Measurements from ENCODE around the gene COX14. TPM values are rescaled to one million over a fixed set of nuclear protein-coding genes. Genes with fewer than 3 reads are reported as not detected.

COX14 gene
- total RNA-seq, 3 donors from 2014 or later = 72.2 to 89.8 (median 74.9) TPM

GRCh38 chr12:50120521-50120920 is 8.5 kb downstream of the COX14 start:
- intact Hi-C loops (cut with DNase I, micrococcal nuclease) = no loop called here
- Histone ChIP-seq H3K4me1 (ENCODE audit: low read depth) (peaks cover 31% of the 10 kb centered on the region), H3K4me3 (no peak overlapping the region), H3K36me3 (ENCODE audit: low read depth) (no peaks in the 10 kb centered on the region), H3K9me3 (no peaks in the 10 kb centered on the region)
- DNase-seq (no peak), ATAC-seq (peak; percentile 20)
- TF ChIP-seq, protein P1, sequence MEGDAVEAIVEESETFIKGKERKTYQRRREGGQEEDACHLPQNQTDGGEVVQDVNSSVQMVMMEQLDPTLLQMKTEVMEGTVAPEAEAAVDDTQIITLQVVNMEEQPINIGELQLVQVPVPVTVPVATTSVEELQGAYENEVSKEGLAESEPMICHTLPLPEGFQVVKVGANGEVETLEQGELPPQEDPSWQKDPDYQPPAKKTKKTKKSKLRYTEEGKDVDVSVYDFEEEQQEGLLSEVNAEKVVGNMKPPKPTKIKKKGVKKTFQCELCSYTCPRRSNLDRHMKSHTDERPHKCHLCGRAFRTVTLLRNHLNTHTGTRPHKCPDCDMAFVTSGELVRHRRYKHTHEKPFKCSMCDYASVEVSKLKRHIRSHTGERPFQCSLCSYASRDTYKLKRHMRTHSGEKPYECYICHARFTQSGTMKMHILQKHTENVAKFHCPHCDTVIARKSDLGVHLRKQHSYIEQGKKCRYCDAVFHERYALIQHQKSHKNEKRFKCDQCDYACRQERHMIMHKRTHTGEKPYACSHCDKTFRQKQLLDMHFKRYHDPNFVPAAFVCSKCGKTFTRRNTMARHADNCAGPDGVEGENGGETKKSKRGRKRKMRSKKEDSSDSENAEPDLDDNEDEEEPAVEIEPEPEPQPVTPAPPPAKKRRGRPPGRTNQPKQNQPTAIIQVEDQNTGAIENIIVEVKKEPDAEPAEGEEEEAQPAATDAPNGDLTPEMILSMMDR (IDR thresholded peaks at IDR 0.05) = no peak

GRCh38 chr12:50120953-50121352 is 8.9 kb downstream of the COX14 start:
- intact Hi-C loops (cut with DNase I, micrococcal nuclease) = no loop called here
- TF ChIP-seq, protein P1 (IDR thresholded peaks at IDR 0.05) = no peak
- ATAC-seq (peak; percentile 69), DNase-seq (peak in 1 of 3 donors; percentile 42)
- Histone ChIP-seq H3K4me3 (no peak overlapping the region), H3K4me1 (ENCODE audit: low read depth) (peaks cover 33% of the 10 kb centered on the region), H3K9me3 (no peaks in the 10 kb centered on the region), H3K36me3 (ENCODE audit: low read depth) (no peaks in the 10 kb centered on the region)

- intact Hi-C loops (cut with DNase I, micrococcal nuclease) = no loop called here
- ATAC-seq (peak; percentile 79), DNase-seq (no peak)
- TF ChIP-seq, protein P1 (IDR thresholded peaks at IDR 0.05) = no peak
- no peaks in the 10 kb centered on the region for H3K9me3 ChIP-seq
- H3K36me3 ChIP-seq (ENCODE audit: low read depth) = peaks cover under 1% of the 10 kb centered on the region
- peaks cover 36% of the 10 kb centered on the region for H3K4me1 ChIP-seq (ENCODE audit: low read depth)
- no peak overlapping the region for H3K4me3 ChIP-seq
Measured at GRCh38 chr12:50121641-50122040, 9.6 kb downstream of the COX14 start.

DNA sequence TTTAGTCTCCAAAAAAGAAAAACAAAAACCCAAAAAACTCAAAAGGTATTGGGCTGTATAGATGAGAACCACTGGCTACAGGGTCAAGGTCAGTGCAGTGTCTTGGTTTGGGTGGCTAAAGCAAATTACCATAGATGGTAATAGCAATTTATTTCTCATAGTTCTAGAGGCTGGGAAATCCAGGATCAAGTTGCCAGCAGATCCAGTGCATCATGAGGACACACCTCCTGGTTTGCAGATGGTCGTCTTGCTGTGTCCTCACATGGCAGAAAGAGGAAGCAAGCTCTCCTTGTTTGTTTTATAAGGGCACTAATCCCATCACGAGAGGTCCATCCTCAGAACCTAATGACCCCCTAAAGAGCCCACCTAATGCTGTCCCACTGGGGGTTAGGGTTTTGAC is 11.2 kb downstream of the COX14 start:
- Histone ChIP-seq H3K4me3 (no peak overlapping the region), H3K36me3 (ENCODE audit: low read depth) (peaks cover 3% of the 10 kb centered on the region), H3K4me1 (ENCODE audit: low read depth) (peaks cover 31% of the 10 kb centered on the region), H3K9me3 (no peaks in the 10 kb centered on the region)
- TF ChIP-seq, protein P1 (IDR thresholded peaks at IDR 0.05) = no peak
- DNase-seq = no peak
- ATAC-seq = no peak
- intact Hi-C loops (cut with DNase I, micrococcal nuclease) = no loop called here

DNA sequence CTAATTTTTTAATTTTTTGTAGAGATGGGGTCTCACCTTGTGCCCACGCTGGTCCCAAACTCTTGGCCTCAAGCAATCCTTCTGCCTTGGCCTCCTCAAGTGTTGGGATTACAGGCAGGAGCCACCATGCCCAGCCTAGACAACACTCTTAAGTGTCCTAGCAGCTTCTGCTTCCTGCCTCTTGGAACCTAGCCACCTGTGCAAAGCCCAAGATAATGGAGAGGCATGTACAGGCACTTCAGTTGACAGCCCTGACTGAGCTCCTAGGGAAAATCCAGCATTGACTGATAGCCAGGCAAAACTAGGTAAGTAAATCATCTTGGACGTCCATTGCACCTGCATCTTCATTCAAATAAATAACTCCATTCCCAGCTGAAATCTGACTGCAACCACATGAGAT is 15.5 kb downstream of the COX14 start:
- intact Hi-C loops (cut with DNase I, micrococcal nuclease) = no loop called here
- H3K36me3 ChIP-seq (ENCODE audit: low read depth) = peaks cover 3% of the 10 kb centered on the region
- TF ChIP-seq, protein P1 (IDR thresholded peaks at IDR 0.05) = no peak
- ATAC-seq (no peak), DNase-seq (no peak)
- peaks cover 11% of the 10 kb centered on the region for H3K4me1 ChIP-seq (ENCODE audit: low read depth)
- no peak overlapping the region for H3K4me3 ChIP-seq
- H3K9me3 ChIP-seq = no peaks in the 10 kb centered on the region

DNA sequence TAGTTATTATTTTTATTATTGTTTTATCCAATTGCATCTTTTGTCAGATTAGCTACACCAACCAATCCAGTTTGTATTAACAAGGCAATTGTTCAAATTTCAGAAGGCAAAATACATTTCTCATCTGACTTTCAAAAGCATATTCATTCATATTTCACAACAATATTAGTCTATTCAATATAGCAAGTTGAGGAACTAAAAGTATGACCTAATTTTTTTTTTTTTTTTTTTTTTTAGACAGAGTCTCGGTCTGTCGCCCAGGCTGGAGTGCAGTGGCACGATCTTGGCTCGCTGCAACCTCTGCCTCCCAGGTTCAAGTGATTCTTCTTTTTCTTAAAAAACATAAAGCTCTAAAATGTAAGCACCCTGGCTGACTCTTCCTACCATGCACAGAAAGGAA is 17.3 kb downstream of the COX14 start:
- TF ChIP-seq, protein P1 (IDR thresholded peaks at IDR 0.05) = no peak
- ATAC-seq (no peak), DNase-seq (no peak)
- intact Hi-C loops (cut with DNase I, micrococcal nuclease) = no loop called here
- peaks cover 3% of the 10 kb centered on the region for H3K36me3 ChIP-seq (ENCODE audit: low read depth)
- H3K4me3 ChIP-seq = no peak overlapping the region
- H3K9me3 ChIP-seq = no peaks in the 10 kb centered on the region
- peaks cover 5% of the 10 kb centered on the region for H3K4me1 ChIP-seq (ENCODE audit: low read depth)
